Panc1 (cell line): ENCODE data around the gene MGAT1.

ENCODE experiments used
- POLR2AphosphoS5 ChIP-seq: IDR thresholded peaks from 2 replicates; pipeline ENCODE4 v1.6.1; 2012; ENCODE audit warnings: mild to moderate bottlenecking, low read depth, low read length, moderate library complexity
- TCF7L2 ChIP-seq: IDR thresholded peaks from 2 replicates; pipeline ENCODE4 v1.6.1; 2011; ENCODE audit warnings: mild to moderate bottlenecking, low read depth, low read length, inconsistent platforms
- TF ChIP-seq, protein P1 (sequence below): fragments of 450-650 bp; IDR thresholded peaks from 2 replicates; pipeline ENCODE4 v1.5.1; 2017; ENCODE audit warnings: mild to moderate bottlenecking

DNA sequence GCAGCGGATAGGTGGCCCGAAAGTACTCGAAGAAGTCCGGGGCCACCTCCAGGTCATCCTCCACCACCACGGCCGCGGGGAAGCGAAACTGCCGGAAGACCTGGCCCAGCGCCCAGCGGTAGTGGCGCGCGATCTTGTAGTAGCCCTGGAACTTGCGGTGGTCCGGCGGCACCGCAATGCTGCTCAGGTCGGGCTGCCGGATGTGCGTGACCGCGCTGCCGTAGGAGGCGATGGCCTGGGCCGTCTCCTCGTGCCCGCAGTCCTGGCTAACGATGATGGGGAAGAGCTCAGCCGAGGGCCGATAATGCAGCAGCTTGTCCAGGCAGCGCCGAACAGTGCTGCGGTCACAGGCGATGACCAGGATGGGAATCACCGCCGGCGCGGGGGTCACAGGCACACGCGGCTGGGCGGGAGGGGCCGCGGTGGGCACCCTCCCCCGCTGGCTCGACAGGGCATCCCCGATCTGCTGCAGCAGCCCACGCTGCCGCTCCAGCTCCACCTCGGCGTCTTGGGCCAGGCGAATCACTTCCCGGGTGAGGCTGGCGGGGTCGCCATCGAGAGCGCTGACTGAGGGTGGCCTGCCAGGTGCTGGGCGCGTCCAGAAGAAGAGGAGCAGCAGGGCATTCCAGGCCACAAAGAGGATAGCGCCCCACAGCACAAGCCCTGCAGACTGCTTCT is 10.2 kb downstream of the MGAT1 start:
- TF ChIP-seq, protein P1, sequence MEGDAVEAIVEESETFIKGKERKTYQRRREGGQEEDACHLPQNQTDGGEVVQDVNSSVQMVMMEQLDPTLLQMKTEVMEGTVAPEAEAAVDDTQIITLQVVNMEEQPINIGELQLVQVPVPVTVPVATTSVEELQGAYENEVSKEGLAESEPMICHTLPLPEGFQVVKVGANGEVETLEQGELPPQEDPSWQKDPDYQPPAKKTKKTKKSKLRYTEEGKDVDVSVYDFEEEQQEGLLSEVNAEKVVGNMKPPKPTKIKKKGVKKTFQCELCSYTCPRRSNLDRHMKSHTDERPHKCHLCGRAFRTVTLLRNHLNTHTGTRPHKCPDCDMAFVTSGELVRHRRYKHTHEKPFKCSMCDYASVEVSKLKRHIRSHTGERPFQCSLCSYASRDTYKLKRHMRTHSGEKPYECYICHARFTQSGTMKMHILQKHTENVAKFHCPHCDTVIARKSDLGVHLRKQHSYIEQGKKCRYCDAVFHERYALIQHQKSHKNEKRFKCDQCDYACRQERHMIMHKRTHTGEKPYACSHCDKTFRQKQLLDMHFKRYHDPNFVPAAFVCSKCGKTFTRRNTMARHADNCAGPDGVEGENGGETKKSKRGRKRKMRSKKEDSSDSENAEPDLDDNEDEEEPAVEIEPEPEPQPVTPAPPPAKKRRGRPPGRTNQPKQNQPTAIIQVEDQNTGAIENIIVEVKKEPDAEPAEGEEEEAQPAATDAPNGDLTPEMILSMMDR, result no peak
- TF ChIP-seq POLR2AphosphoS5, result no peak
- no peak for TF ChIP-seq TCF7L2
